ENCODE measurements around the gene BCR. TPM values are rescaled to one million over a fixed set of nuclear protein-coding genes. Genes with fewer than 3 reads are reported as not detected.

BCR gene
- total and polyA plus RNA-seq, 2 of the 4 experiments (the other 2 are of a cell fraction) = 28.9 to 44.6 TPM

GRCh38 chr22:23300476-23300875 is 120.2 kb downstream of the BCR start:
- 100% methylated on average over 2 of the region's 6 CpGs; no CpG with 5 or more reads in 1 of the 2 experiments for WGBS, 2 experiments (ENCODE audit: extremely low coverage in 2 of 2, insufficient read length in 1 of 2)
- H3K36me3 ChIP-seq (ENCODE audit: control insufficient read depth, insufficient read depth, low read length) = peaks cover 37% of the 10 kb centered on the region
- peaks cover 1% of the 10 kb centered on the region for H4K20me1 ChIP-seq (ENCODE audit: insufficient read depth, low read length)
- no peak overlapping the region for H3K4me3 ChIP-seq (ENCODE audit: insufficient read depth, low read depth, low read length)
- H3K9me1 ChIP-seq (ENCODE audit: insufficient read depth, low read length) = 0 out of 2 replicates have a peak, but pooled peaks cover 4% of the 10 kb centered on the region
- no peak overlapping the region for H2BK20ac ChIP-seq (ENCODE audit: low read depth, low read length)
- H2AK9ac ChIP-seq (replicated peaks; ENCODE audit: low read depth, low read length, poor library complexity) = no peak overlapping the region
- H3K9me3 ChIP-seq (ENCODE audit: control insufficient read depth, insufficient read depth, low read length) = no peaks in the 10 kb centered on the region
- H3K79me1 ChIP-seq (ENCODE audit: low read depth in 1 of 2, low read length in 2 of 2) = no peaks in the 10 kb centered on the region
- H3K23ac ChIP-seq (ENCODE audit: low read depth, low read length) = no peak overlapping the region
- H3K4me1 ChIP-seq (ENCODE audit: control insufficient read depth, insufficient read depth, low read length) = peaks cover 3% of the 10 kb centered on the region
- H2BK120ac ChIP-seq (ENCODE audit: low read depth, low read length) = no peak overlapping the region
- TF ChIP-seq, protein P1, sequence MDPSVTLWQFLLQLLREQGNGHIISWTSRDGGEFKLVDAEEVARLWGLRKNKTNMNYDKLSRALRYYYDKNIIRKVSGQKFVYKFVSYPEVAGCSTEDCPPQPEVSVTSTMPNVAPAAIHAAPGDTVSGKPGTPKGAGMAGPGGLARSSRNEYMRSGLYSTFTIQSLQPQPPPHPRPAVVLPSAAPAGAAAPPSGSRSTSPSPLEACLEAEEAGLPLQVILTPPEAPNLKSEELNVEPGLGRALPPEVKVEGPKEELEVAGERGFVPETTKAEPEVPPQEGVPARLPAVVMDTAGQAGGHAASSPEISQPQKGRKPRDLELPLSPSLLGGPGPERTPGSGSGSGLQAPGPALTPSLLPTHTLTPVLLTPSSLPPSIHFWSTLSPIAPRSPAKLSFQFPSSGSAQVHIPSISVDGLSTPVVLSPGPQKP (IDR thresholded peaks at IDR 0.05; ENCODE audit: borderline replicate concordance, low read depth, low read length) = no peak
- TF ChIP-seq RFX5 (IDR thresholded peaks at IDR 0.05; ENCODE audit: low read depth, low read length) (no peak), CHD1 (IDR thresholded peaks at IDR 0.05; ENCODE audit: low read depth, low read length) (no peak), CEBPB (IDR thresholded peaks at IDR 0.05; ENCODE audit: low read depth, low read length) (no peak), MXI1 (IDR thresholded peaks at IDR 0.05; ENCODE audit: borderline replicate concordance, low read depth, low read length) (no peak), POLR2A (IDR thresholded peaks at IDR 0.05; ENCODE audit: low read depth, low read length) (no peak), SMC3 (IDR thresholded peaks at IDR 0.05; ENCODE audit: low read depth, low read length) (no peak), RAD21 (IDR thresholded peaks at IDR 0.05; ENCODE audit: low read length) (no peak), MAZ (IDR thresholded peaks at IDR 0.05; ENCODE audit: borderline replicate concordance, low read depth, low read length) (no peak), CTCF (conservative IDR thresholded peaks at IDR 0.05; ENCODE audit: low read depth, low read length) (no peak), BHLHE40 (IDR thresholded peaks at IDR 0.05; ENCODE audit: low read depth, low read length) (no peak), NFE2L2 (IDR thresholded peaks at IDR 0.05; ENCODE audit: low read depth, low read length) (no peak), FOS (IDR thresholded peaks at IDR 0.05; ENCODE audit: low read depth, low read length) (no peak), MAFK (IDR thresholded peaks at IDR 0.05; ENCODE audit: low read depth, low read length) (no peak), RCOR1 (IDR thresholded peaks at IDR 0.05; ENCODE audit: insufficient replicate concordance, low read length) (no peak)
- TF ChIP-seq, protein P2, sequence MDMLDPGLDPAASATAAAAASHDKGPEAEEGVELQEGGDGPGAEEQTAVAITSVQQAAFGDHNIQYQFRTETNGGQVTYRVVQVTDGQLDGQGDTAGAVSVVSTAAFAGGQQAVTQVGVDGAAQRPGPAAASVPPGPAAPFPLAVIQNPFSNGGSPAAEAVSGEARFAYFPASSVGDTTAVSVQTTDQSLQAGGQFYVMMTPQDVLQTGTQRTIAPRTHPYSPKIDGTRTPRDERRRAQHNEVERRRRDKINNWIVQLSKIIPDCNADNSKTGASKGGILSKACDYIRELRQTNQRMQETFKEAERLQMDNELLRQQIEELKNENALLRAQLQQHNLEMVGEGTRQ (IDR thresholded peaks at IDR 0.05; ENCODE audit: low read depth, low read length) = no peak
- CTCF ChIA-PET = interaction anchor here (1.6 kb wide), 1 partner anchor 10 kb away, joined by 6 read pairs; no protein-coding TSS in a partner anchor
- no peak overlapping the region for H3K4ac ChIP-seq (ENCODE audit: low read depth, low read length)
- H3K9ac ChIP-seq (ENCODE audit: low read depth, low read length) = no peak overlapping the region
- no peak for ATAC-seq (ENCODE audit: low read depth)
- no peak overlapping the region for H2BK15ac ChIP-seq (ENCODE audit: low read depth, low read length)
- H3K27ac ChIP-seq (ENCODE audit: insufficient read depth, low read length) = no peak overlapping the region
- H3K14ac ChIP-seq (replicated peaks; ENCODE audit: low read depth, low read length) = no peak overlapping the region
- intact Hi-C loops (cut with micrococcal nuclease) = no loop called here
- no peak overlapping the region for H3K56ac ChIP-seq (ENCODE audit: extremely low read depth, insufficient read depth, low read length)
- no peak overlapping the region for H2AFZ ChIP-seq (replicated peaks; ENCODE audit: low read length, poor library complexity)
- in situ Hi-C loops (cut with MboI; ENCODE audit: low sequenced_read_pairs) = no loop called here
- H3K4me2 ChIP-seq (ENCODE audit: low read depth, low read length) = no peak overlapping the region
- no peaks in the 10 kb centered on the region for H3K27me3 ChIP-seq (ENCODE audit: control insufficient read depth, insufficient read depth, low read length)
- H2BK5ac ChIP-seq (ENCODE audit: low read depth, low read length, poor library complexity, severe bottlenecking) = no peak overlapping the region
- POLR2A ChIA-PET (ENCODE audit: unreplicated experiment) = no interaction called here
- no peak overlapping the region for H4K5ac ChIP-seq (ENCODE audit: low read depth, low read length)
- DNase-seq = no peak
- no peak overlapping the region for H2AK5ac ChIP-seq (ENCODE audit: low read depth, low read length)
- dilution Hi-C loops (cut with HindIII; ENCODE audit: low sequenced_read_pairs, unreplicated experiment) = no loop called here
- H4K91ac ChIP-seq (ENCODE audit: insufficient read depth, low read depth, low read length) = no peak overlapping the region
- H3K18ac ChIP-seq (ENCODE audit: low read depth, low read length) = no peak overlapping the region
- no peak overlapping the region for H4K8ac ChIP-seq (ENCODE audit: low read depth in 2 of 2, low read length in 2 of 2)
- BruUV-seq (replicated peaks) = no TSS peak

Measured in IMR-90 (cell line).